GM12878 (cell line): ENCODE measurements around the gene CERT1. TPM values are rescaled to one million over a fixed set of nuclear protein-coding genes. Genes with fewer than 3 reads are reported as not detected.
A peak's percentile ranks its signal among the peaks of the same experiment; 100 is the strongest.

Experiments used
- ATAC-seq: fragments of 200-7000 bp; cut with Tn5 transposase; 3 replicates; pipeline ENCODE4 v1.9.1; 2020; ENCODE audit warnings: mild to moderate bottlenecking, moderate library complexity
- BruUV-seq: library from RNA; stranded (reverse); fragments of 400-500 nt; replicated peaks from 2 replicates; lab custom pipeline; 2021; lab: Mats Ljungman, UMichigan
- CTCF ChIA-PET: fragments of 300-600 bp; sonication (Branson Sonifier 250); formaldehyde crosslinking; extraction: SDS; loops from one replicate; lab custom pipeline; 2021; ENCODE audit warnings: inconsistent platforms; lab: Yijun Ruan, JAX
- POLR2A ChIA-PET: fragments of 350-600 bp; formaldehyde crosslinking; extraction: SDS; loops from one replicate; lab custom pipeline; 2021; ENCODE audit warnings: inconsistent platforms; lab: Charles Lee
- RAD21 ChIA-PET: fragments of 300-600 bp; sonication (Branson Sonifier 250); formaldehyde crosslinking; loops from one replicate; lab custom pipeline; 2023; ENCODE audit warnings: antibody characterized with exemption; ENCODE audit not compliant: unreplicated experiment; lab: Charles Lee
- SMC1A ChIA-PET: fragments of 300-600 bp; sonication (Branson Sonifier 250); formaldehyde crosslinking; loops from one replicate; lab custom pipeline; 2023; ENCODE audit not compliant: unreplicated experiment, uncharacterized antibody; lab: Charles Lee
- DNase-seq: peaks from one replicate; pipeline ENCODE4 v3.0.0-alpha.2; 2011; ENCODE audit warnings: low read depth, low spot score
- FAIRE-seq: peaks from 3 replicates; lab custom pipeline; 2011; peaks lifted over from hg19 to GRCh38; lab: Jason Lieb, UNC
- H2AFZ ChIP-seq: 2 replicates; pipeline ENCODE4 v1.6.0; 2011; ENCODE audit warnings: low read depth, low read length, control low read depth; ENCODE audit not compliant: control insufficient read depth
- H3K27ac ChIP-seq: 2 replicates; pipeline ENCODE4 v1.5.1; 2011; ENCODE audit warnings: control low read depth; ENCODE audit not compliant: control insufficient read depth, insufficient read depth
- H3K27me3 ChIP-seq, 2 experiments: replicated peaks in 1 of 2; 2 replicates each; pipeline versions ENCODE4 v1.6.0 to v1.6.1; 2011; ENCODE audit warnings: low read length in 1 of 2; ENCODE audit not compliant: control insufficient read depth in 2 of 2, insufficient read depth in 2 of 2
- H3K36me3 ChIP-seq, 2 experiments: 2 replicates each; pipeline ENCODE4 v1.5.1; 2011; ENCODE audit warnings: low read length in 1 of 2; ENCODE audit not compliant: control insufficient read depth in 2 of 2, insufficient read depth in 2 of 2
- H3K4me1 ChIP-seq: 2 replicates; pipeline ENCODE4 v1.6.1; 2011; ENCODE audit warnings: mild to moderate bottlenecking, low read length, moderate library complexity, mixed read lengths; ENCODE audit not compliant: control insufficient read depth, insufficient read depth
- H3K4me2 ChIP-seq: 2 replicates; pipeline ENCODE4 v1.6.0; 2011; ENCODE audit warnings: control low read depth; ENCODE audit not compliant: control insufficient read depth, insufficient read depth
- H3K4me3 ChIP-seq: fragments of 200-600 bp; sonication (generic); 2 replicates; pipeline ENCODE4 v1.5.1; 2016
- H3K79me2 ChIP-seq: 2 replicates; pipeline ENCODE4 v1.6.0; 2011; ENCODE audit warnings: low read length; ENCODE audit not compliant: control insufficient read depth, insufficient read depth
- H3K9ac ChIP-seq: 2 replicates; pipeline ENCODE4 v1.8.0; 2011; ENCODE audit warnings: low read length, control low read depth, mixed read lengths; ENCODE audit not compliant: control insufficient read depth, insufficient read depth
- H3K9me3 ChIP-seq: replicated peaks from 3 replicates; pipeline ENCODE4 v1.5.1; 2011; ENCODE audit warnings: mild to moderate bottlenecking, low read length; ENCODE audit not compliant: control insufficient read depth, insufficient read depth
- H4K20me1 ChIP-seq: 2 replicates; pipeline ENCODE4 v1.6.0; 2011; ENCODE audit not compliant: control insufficient read depth, insufficient read depth
- TCF3 ChIP-seq: IDR thresholded peaks from 2 replicates; pipeline ENCODE4 v1.6.1; 2012; ENCODE audit warnings: low read depth, mild to moderate bottlenecking, low read length, borderline replicate concordance; ENCODE audit not compliant: insufficient read depth
- WGBS: methylation state at CpG from one replicate; pipeline ENCODE4 v1.1.6; 2016; ENCODE audit warnings: low lambda C conversion rate; ENCODE audit not compliant: insufficient replicate concordance, insufficient coverage; ENCODE audit errors: missing lambda C conversion rate; 5-methylcytosine and 5-hydroxymethylcytosine counted together
- in situ Hi-C: fragments of 300-500 bp; cut with MboI; formaldehyde crosslinking; loops from 9 replicates; pipeline ENCODE4 v1.14.3; 2018; ENCODE audit warnings: mixed read lengths
- intact Hi-C: fragments of 100-400 bp; cut with micrococcal nuclease; formaldehyde crosslinking; loops from one replicate; pipeline ENCODE4 v1.14.2; 2022; ENCODE audit not compliant: unreplicated experiment
- polyA plus RNA-seq, 11 experiments: library from polyadenylated mRNA; depleted of rRNA in 4 of 11; unstranded in 6 of 11; stranded (reverse) in 5 of 11; fragments of >200 nt; fragmentation: Nextera tagmentation in 4 of 11; fragmentation: Illumina TruSeq in 1 of 11; extraction: Ambion mirVana in 4 of 11; extraction: Trizol in 1 of 11; gene quantifications; 1 replicate in 1 of 11; 2 replicates in 10 of 11; pipeline versions ENCODE4 v1.2.1 to v1.2.3, GENCODE V29; 2011 to 2016; ENCODE audit warnings: inconsistent platforms in 2 of 11, missing spikeins in 2 of 11, low read depth in 1 of 11
- total RNA-seq, 4 experiments: library from RNA; depleted of rRNA in 3 of 4; stranded (reverse); fragments of >200 nt in 3 of 4; fragmentation: Illumina TruSeq in 1 of 4; extraction: Trizol in 1 of 4; gene quantifications; 2 replicates each; pipeline versions ENCODE4 v1.2.1 to v1.2.3, GENCODE V29; 2013 to 2021
- TF ChIP-seq, protein P1 (sequence below): IDR thresholded peaks from 2 replicates; pipeline ENCODE4 v1.6.1; 2011; ENCODE audit warnings: borderline replicate concordance, low read depth, mild to moderate bottlenecking, moderate library complexity, low read length; ENCODE audit not compliant: insufficient read depth, poor library complexity, severe bottlenecking
- TF ChIP-seq, protein P2 (sequence below): IDR thresholded peaks from 2 replicates; pipeline ENCODE4 v1.6.1; 2012; ENCODE audit warnings: low read depth, low read length, improper control_type of control experiment

The CERT1 gene
- total and polyA plus RNA-seq, 10 of the 15 experiments (the other 5 are each of a cell fraction or from before 2014, with no cell fraction given), result 7.7 to 36.7 (median 25.6) TPM

DNA sequence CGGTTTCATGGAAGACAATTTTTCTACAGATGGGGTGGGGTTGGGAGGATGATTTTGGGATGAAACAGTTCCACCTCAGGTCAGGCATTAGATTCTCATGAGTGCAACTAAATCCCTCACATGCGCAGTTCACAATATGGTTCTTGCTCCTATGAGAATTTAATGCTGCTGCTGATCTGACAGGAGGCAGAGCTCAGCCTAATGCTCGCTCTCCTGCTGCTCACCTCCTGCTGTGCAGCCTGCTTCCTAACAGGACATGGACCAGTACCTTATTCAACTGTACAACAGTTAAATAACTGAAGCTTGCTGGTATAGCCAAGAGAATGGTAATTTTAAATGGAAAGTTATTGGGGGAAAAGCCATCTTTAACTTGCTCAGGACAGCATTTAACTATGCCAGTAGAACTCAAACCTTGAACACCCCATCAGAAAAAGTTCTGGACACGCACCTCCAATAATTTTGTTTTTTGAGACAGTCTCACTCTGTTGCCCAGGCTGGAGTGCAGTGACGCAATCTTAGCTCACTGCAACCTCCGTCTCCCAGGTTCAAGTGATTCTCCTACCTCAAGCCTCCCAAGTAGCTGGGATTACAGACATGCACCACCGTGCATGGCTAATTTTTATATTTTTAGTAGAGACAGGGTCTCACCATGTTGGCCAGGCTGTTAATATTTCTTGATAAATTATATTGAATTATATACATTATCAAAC, 146.7 kb downstream of the CERT1 start:
- peaks cover 2 to 19% of the 10 kb centered on the region in 2 experiments; a peak in 3 of 4 replicates for H3K36me3 ChIP-seq
- no peak overlapping the region for H3K4me3 ChIP-seq
- CTCF ChIA-PET, result interaction anchor here (0.6 to 6.7 kb wide), 4 partner anchors 128 to 318 kb away, joined by 3 to 31 read pairs (median 3); partner anchors contain the start of gene ANKRD31
- no peaks in the 10 kb centered on the region for H3K79me2 ChIP-seq
- BruUV-seq, result no TSS peak
- H3K9ac ChIP-seq, result no peak overlapping the region
- no peaks in the 10 kb centered on the region for H3K9me3 ChIP-seq
- in situ Hi-C loops (no loop called here), intact Hi-C loops (loop anchor here (10.0 kb wide), 1 partner anchor 1300 kb away; no protein-coding TSS in a partner anchor)
- H3K27ac ChIP-seq, result no peak overlapping the region
- H3K4me1 ChIP-seq, result peaks cover 14% of the 10 kb centered on the region
- H3K27me3 ChIP-seq, result no peaks in the 10 kb centered on the region
- POLR2A ChIA-PET, result interaction anchor here (1.1 kb wide), 1 partner anchor 38 kb away, joined by 5 read pairs; no protein-coding TSS in a partner anchor
- H4K20me1 ChIP-seq, result no peaks in the 10 kb centered on the region
- H3K4me2 ChIP-seq, result no peak overlapping the region
- TF ChIP-seq, protein P1, sequence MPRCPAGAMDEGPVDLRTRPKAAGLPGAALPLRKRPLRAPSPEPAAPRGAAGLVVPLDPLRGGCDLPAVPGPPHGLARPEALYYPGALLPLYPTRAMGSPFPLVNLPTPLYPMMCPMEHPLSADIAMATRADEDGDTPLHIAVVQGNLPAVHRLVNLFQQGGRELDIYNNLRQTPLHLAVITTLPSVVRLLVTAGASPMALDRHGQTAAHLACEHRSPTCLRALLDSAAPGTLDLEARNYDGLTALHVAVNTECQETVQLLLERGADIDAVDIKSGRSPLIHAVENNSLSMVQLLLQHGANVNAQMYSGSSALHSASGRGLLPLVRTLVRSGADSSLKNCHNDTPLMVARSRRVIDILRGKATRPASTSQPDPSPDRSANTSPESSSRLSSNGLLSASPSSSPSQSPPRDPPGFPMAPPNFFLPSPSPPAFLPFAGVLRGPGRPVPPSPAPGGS, result peak; percentile 13
- no peak for TF ChIP-seq TCF3
- TF ChIP-seq, protein P2, sequence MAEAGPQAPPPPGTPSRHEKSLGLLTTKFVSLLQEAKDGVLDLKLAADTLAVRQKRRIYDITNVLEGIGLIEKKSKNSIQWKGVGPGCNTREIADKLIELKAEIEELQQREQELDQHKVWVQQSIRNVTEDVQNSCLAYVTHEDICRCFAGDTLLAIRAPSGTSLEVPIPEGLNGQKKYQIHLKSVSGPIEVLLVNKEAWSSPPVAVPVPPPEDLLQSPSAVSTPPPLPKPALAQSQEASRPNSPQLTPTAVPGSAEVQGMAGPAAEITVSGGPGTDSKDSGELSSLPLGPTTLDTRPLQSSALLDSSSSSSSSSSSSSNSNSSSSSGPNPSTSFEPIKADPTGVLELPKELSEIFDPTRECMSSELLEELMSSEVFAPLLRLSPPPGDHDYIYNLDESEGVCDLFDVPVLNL, result no peak
- RAD21 ChIA-PET, result interaction anchor here (1.2 to 1.3 kb wide), 2 partner anchors 13 to 211 kb away, joined by 3 to 5 read pairs; no protein-coding TSS in a partner anchor
- no peak for FAIRE-seq
- ATAC-seq, result no peak
- no peak overlapping the region for H2AFZ ChIP-seq
- WGBS, result 99% methylated on average over 7 of the region's 7 CpGs
- no peak for DNase-seq
- SMC1A ChIA-PET, result interaction anchor here (0.6 to 2.5 kb wide), 6 partner anchors 14 to 449 kb away, joined by 3 to 11 read pairs (median 4); partner anchors contain the start of gene ANKRD31
